DND-41 (cell line): ENCODE data around the gene OR52A5.

ENCODE experiments used
- CTCF ChIP-seq: IDR thresholded peaks from 2 replicates; pipeline ENCODE4 v1.5.1; 2012; ENCODE audit warnings: borderline replicate concordance, low read length, moderate library complexity, mild to moderate bottlenecking; ENCODE audit not compliant: poor library complexity, severe bottlenecking; ENCODE audit errors: extremely low read depth
- EZH2 ChIP-seq: IDR thresholded peaks from 3 replicates; pipeline ENCODE4 v1.6.1; 2012; ENCODE audit warnings: borderline replicate concordance, low read depth, mild to moderate bottlenecking, moderate library complexity, low read length, inconsistent platforms; ENCODE audit not compliant: severe bottlenecking

- TF ChIP-seq CTCF, result no peak
- no peak for TF ChIP-seq EZH2
These were observed 1.9 kb downstream of the OR52A5 start for GRCh38 chr11:5136261-5136660.
